DMS153 (cell line): ENCODE results near the gene GLT8D2.

Source experiments
- DNase-seq: peaks from one replicate; lab custom pipeline; 2025; lab: John Stamatoyannopoulos, UW

GLT8D2 gene

GRCh38 chr12:104000807-104001434, 49.1 kb downstream of the GLT8D2 start:
- no peak for DNase-seq

- DNase-seq, result no peak
Measured at GRCh38 chr12:103998976-103999375, 51.0 kb downstream of the GLT8D2 start.

- no peak for DNase-seq
Measured at GRCh38 chr12:103997286-103997900, 52.6 kb downstream of the GLT8D2 start.

- DNase-seq, result no peak
Measured at GRCh38 chr12:103996595-103996994, 53.4 kb downstream of the GLT8D2 start.

- peak; percentile 4 for DNase-seq
Measured at GRCh38 chr12:103994235-103994634, 55.8 kb downstream of the GLT8D2 start.

- DNase-seq, result no peak
Measured at GRCh38 chr12:103986829-103987228, 63.2 kb downstream of the GLT8D2 start.

- no peak for DNase-seq
Measured at GRCh38 chr12:103978384-103978982, 71.5 kb downstream of the GLT8D2 start.

GRCh38 chr12:103975368-103975767, 74.6 kb downstream of the GLT8D2 start:
- no peak for DNase-seq

GRCh38 chr12:103973909-103974308, 76.1 kb downstream of the GLT8D2 start:
- DNase-seq, result no peak

- DNase-seq, result no peak
Measured at GRCh38 chr12:103969391-103969790, 80.6 kb downstream of the GLT8D2 start.

- no peak for DNase-seq
Measured at GRCh38 chr12:103966736-103967135, 83.3 kb downstream of the GLT8D2 start.

GRCh38 chr12:103965590-103966504, 84.1 kb downstream of the GLT8D2 start, which contains the start of gene TDG:
Gene TDG, plus strand, starts transcription at chr12:103965872. Its CDS starts 166 bp downstream, at chr12:103966038.
- peak; percentile 97 for DNase-seq

GRCh38 chr12:103965255-103965589, 84.8 kb downstream of the GLT8D2 start:
- no peak for DNase-seq

- DNase-seq, result no peak
Measured at GRCh38 chr12:103964805-103965204, 85.2 kb downstream of the GLT8D2 start.

- no peak for DNase-seq
Measured at GRCh38 chr12:103962493-103962892, 87.5 kb downstream of the GLT8D2 start.

- no peak for DNase-seq
Measured at GRCh38 chr12:103960616-103961227, 89.3 kb downstream of the GLT8D2 start.

GRCh38 chr12:103958621-103959020, 91.4 kb downstream of the GLT8D2 start:
- no peak for DNase-seq

- no peak for DNase-seq
Measured at GRCh38 chr12:103957865-103958388, 92.1 kb downstream of the GLT8D2 start.

- no peak for DNase-seq
Measured at GRCh38 chr12:103956509-103957027, 93.4 kb downstream of the GLT8D2 start.

GRCh38 chr12:103955811-103956508, 94.0 kb downstream of the GLT8D2 start:
- DNase-seq, result no peak

- no peak for DNase-seq
Measured at GRCh38 chr12:103952497-103952896, 97.5 kb downstream of the GLT8D2 start.
